Measurements from ENCODE around the gene HBQ1. TPM values are rescaled to one million over a fixed set of nuclear protein-coding genes. Genes with fewer than 3 reads are reported as not detected.
"Not testable (repeated sequence)": the region's sequence is repeated elsewhere in the genome, so short reads cannot be mapped to it uniquely, and the experiment has no call there.

Gene HBQ1
- total RNA-seq, 1 experiment from 2014 or later: not detected

GRCh38 chr16:152141-153128 is 27.8 kb upstream of the HBQ1 start, which contains the start of gene HBZ:
HBZ (plus strand) TSS chr16:152644; CDS start chr16:152910, 266 bp downstream.
- CTCF ChIA-PET: no interaction called here

GRCh38 chr16:153129-153521 is 27.1 kb upstream of the HBQ1 start:
- ATAC-seq; CTCF ChIA-PET; BruUV-seq (replicated peaks): not testable (repeated sequence)

More at GRCh38 chr16:152141-153128, 27.8 kb upstream of the HBQ1 start, which contains the start of gene HBZ:
- POLR2A ChIA-PET (ENCODE audit: unreplicated experiment): no interaction called here
- Histone ChIP-seq H3K4me3 (ENCODE audit: low read length) (no peak within 1 kb of the TSS), H3K79me2 (ENCODE audit: low read length) (no peaks in the 10 kb centered on the region), H3F3A (ENCODE audit: low read length, unreplicated experiment) (no peaks in the 10 kb centered on the region), H3K9ac (ENCODE audit: low read length) (no peak within 1 kb of the TSS), H3K9me2 (replicated peaks; ENCODE audit: low read length) (no peaks in the 10 kb centered on the region), H4K20me1 (ENCODE audit: low read length) (no peaks in the 10 kb centered on the region), H3K9me3 (ENCODE audit: low read length) (no peaks in the 10 kb centered on the region), H3K4me1 (ENCODE audit: insufficient read depth, low read length) (peaks cover 7% of the 10 kb centered on the region; the same call in 1 of the 2 replicates), H3K4me2 (ENCODE audit: low read length) (no peak within 1 kb of the TSS), H3K27me3 (ENCODE audit: low read length) (no peaks in the 10 kb centered on the region), H2AFZ (ENCODE audit: low read length) (no peak within 1 kb of the TSS), H3K27ac (ENCODE audit: low read length) (no peak within 1 kb of the TSS), H3K36me3 (ENCODE audit: low read depth, low read length) (no peaks in the 10 kb centered on the region)
- TF ChIP-seq CTCF (conservative IDR thresholded peaks at IDR 0.05; ENCODE audit: low read depth, low read length) (no peak), EZH2 (IDR thresholded peaks at IDR 0.05; ENCODE audit: low read length, unreplicated experiment) (no peak), EZH2phosphoT487 (IDR thresholded peaks at IDR 0.05; ENCODE audit: borderline replicate concordance, low read length) (no peak)
- intact Hi-C loops (cut with micrococcal nuclease): no loop called here
- ATAC-seq (no peak), DNase-seq (no peak)
- no TSS peak for BruUV-seq (replicated peaks)

GRCh38 chr16:153550-154216 is 26.6 kb upstream of the HBQ1 start:
- H3K27ac ChIP-seq (ENCODE audit: low read length); H3K36me3 ChIP-seq (ENCODE audit: low read depth, low read length); H4K20me1 ChIP-seq (ENCODE audit: low read length); H3F3A ChIP-seq (ENCODE audit: low read length, unreplicated experiment); H3K9me2 ChIP-seq (replicated peaks; ENCODE audit: low read length); H3K4me3 ChIP-seq (ENCODE audit: low read length); ATAC-seq; H3K9me3 ChIP-seq (ENCODE audit: low read length); H3K27me3 ChIP-seq (ENCODE audit: low read length); H2AFZ ChIP-seq (ENCODE audit: low read length); H3K9ac ChIP-seq (ENCODE audit: low read length); H3K79me2 ChIP-seq (ENCODE audit: low read length); BruUV-seq (replicated peaks); H3K4me1 ChIP-seq (ENCODE audit: insufficient read depth, low read length); POLR2A ChIA-PET (ENCODE audit: unreplicated experiment); intact Hi-C loops (cut with micrococcal nuclease); CTCF ChIA-PET; H3K4me2 ChIP-seq (ENCODE audit: low read length); DNase-seq: not testable (repeated sequence)

More at GRCh38 chr16:153129-153521, 27.1 kb upstream of the HBQ1 start:
- H3K27me3 ChIP-seq (ENCODE audit: low read length); H3K36me3 ChIP-seq (ENCODE audit: low read depth, low read length); H4K20me1 ChIP-seq (ENCODE audit: low read length); H3F3A ChIP-seq (ENCODE audit: low read length, unreplicated experiment); H3K9me2 ChIP-seq (replicated peaks; ENCODE audit: low read length); H3K27ac ChIP-seq (ENCODE audit: low read length); H2AFZ ChIP-seq (ENCODE audit: low read length); H3K4me2 ChIP-seq (ENCODE audit: low read length); intact Hi-C loops (cut with micrococcal nuclease); H3K4me3 ChIP-seq (ENCODE audit: low read length); H3K79me2 ChIP-seq (ENCODE audit: low read length); DNase-seq; POLR2A ChIA-PET (ENCODE audit: unreplicated experiment); H3K4me1 ChIP-seq (ENCODE audit: insufficient read depth, low read length); H3K9ac ChIP-seq (ENCODE audit: low read length); H3K9me3 ChIP-seq (ENCODE audit: low read length): not testable (repeated sequence)
